Pancreas (tissue), 10 donors: Measurements from ENCODE around the gene LRP1B. TPM values are rescaled to one million over a fixed set of nuclear protein-coding genes. Genes with fewer than 3 reads are reported as not detected.

ENCODE experiments used
- ATAC-seq, 4 donors: fragments of 200-7000 bp; cut with Tn5 transposase; one replicate each; pipeline versions ENCODE4 v1.8.0 to v1.9.1; 2020; ENCODE audit warnings: mild to moderate bottlenecking in 4 of 4, moderate library complexity in 4 of 4
- DNase-seq, 6 donors: peaks; one replicate each; pipeline ENCODE4 v3.0.0-alpha.2; 2020
- FAIRE-seq: peaks from 2 replicates; lab custom pipeline; 2012; peaks lifted over from hg19 to GRCh38; lab: Jason Lieb, UNC
- H3K27ac ChIP-seq, 4 donors: fragments of 200-600 bp; sonication (generic); 1 replicate in 3 of 4; 2 replicates in 1 of 4; pipeline versions ENCODE4 v1.5.0 to v1.8.0; 2020
- H3K27me3 ChIP-seq, 4 donors: fragments of 200-600 bp; one replicate each; pipeline ENCODE4 v1.8.0; 2021
- H3K36me3 ChIP-seq, 3 donors: fragments of 200-600 bp; sonication (generic) in 1 of 3; one replicate each; pipeline versions ENCODE4 v1.5.0 to v1.8.0; 2020 to 2021
- H3K4me1 ChIP-seq, 3 donors: fragments of 200-600 bp; one replicate each; pipeline ENCODE4 v1.8.0; 2021
- H3K4me3 ChIP-seq, 4 donors: fragments of 200-600 bp; sonication (generic) in 2 of 4; one replicate each; pipeline versions ENCODE4 v1.5.0 to v1.8.0; 2020 to 2021
- H3K9me3 ChIP-seq, 4 donors: fragments of 200-600 bp; one replicate each; pipeline ENCODE4 v1.8.0; 2021
- CTCF ChIP-seq, 4 donors: fragments of 200-600 bp; sonication (generic) in 3 of 4; IDR thresholded peaks; one replicate each; pipeline versions ENCODE4 v1.5.0 to v1.8.0; 2021; ENCODE audit warnings: antibody characterized with exemption in 4 of 4
- WGBS, 2 donors: extraction: QIAGEN DNeasy Blood & Tissue Kit; methylation state at CpG; one replicate each; pipeline ENCODE4 v1.1.7; 2013; 5-methylcytosine and 5-hydroxymethylcytosine counted together
- intact Hi-C, 3 donors: fragments of 100-400 bp; cut with DNase I; formaldehyde crosslinking; loops; one replicate each; pipeline versions ENCODE4 v1.11.1 to v1.14.2; 2022
- polyA plus RNA-seq, 2 donors: library from polyadenylated mRNA; stranded (reverse); fragments of 200-250 nt; gene quantifications; one replicate each; pipeline ENCODE4 v1.2.3, GENCODE V29; 2013
- total RNA-seq, 6 donors: library from RNA; stranded (reverse); fragmentation: NEBNext Ultra II Directional in 4 of 6; extraction: Animal tissue kit (Norgen Biotek cat#: 25700) in 4 of 6; gene quantifications; one replicate each; pipeline versions ENCODE4 v1.2.1 to v1.2.4, GENCODE V29; 2021 to 2023
- donor health status: healthy with polysubstance abuse.
- donor health status: DM: no; HTN: no; CAD: no; lungs with moderate emphysema.
- donor health status: DM: no; HTN: no; CAD: no.
- donor health status: control.
- donor health status: control.
- donor health status: Bipolar disorder and iron deficiency.
- donor health status: DM: yes; HTN: yes; CAD: no.
- donor health status: DM: no; HTN: no; CAD: no.
- donor health status: DM: no; HTN: no; CAD: no.
- donor health status: DM: yes; HTN: yes; CAD: no.

Gene LRP1B
- total and polyA plus RNA-seq, 8 donors, result 0.06 to 0.55 (median 0.25) TPM

GRCh38 chr2:140201572-140201971 is 1929.2 kb downstream of the LRP1B start:
- FAIRE-seq (no peak), ATAC-seq (no peak), DNase-seq (no peak)
- Histone ChIP-seq H3K36me3 (no peaks in the 10 kb centered on the region), H3K27ac (no peak overlapping the region), H3K27me3 (no peaks in the 10 kb centered on the region), H3K4me3 (no peak overlapping the region), H3K4me1 (no peaks in the 10 kb centered on the region), H3K9me3 (peaks cover 0 to 5% (median 0%) of the 10 kb centered on the region in 4 donors)
- intact Hi-C loops, result no loop called here
- no peak for TF ChIP-seq CTCF (IDR thresholded peaks at IDR 0.05)
- 51 to 65% methylated on average over 2 of the region's 2 CpGs for WGBS, 2 donors

- Histone ChIP-seq H3K4me1 (no peaks in the 10 kb centered on the region), H3K4me3 (no peak overlapping the region), H3K27me3 (no peaks in the 10 kb centered on the region), H3K27ac (no peak overlapping the region), H3K9me3 (peaks cover 0 to 5% (median 0%) of the 10 kb centered on the region in 4 donors), H3K36me3 (no peaks in the 10 kb centered on the region)
- 46 to 52% methylated on average over 2 of the region's 2 CpGs for WGBS, 2 donors
- ATAC-seq, result no peak
- no peak for FAIRE-seq
- intact Hi-C loops, result no loop called here
- no peak for DNase-seq
- TF ChIP-seq CTCF (IDR thresholded peaks at IDR 0.05), result no peak
Observed at GRCh38 chr2:140200764-140201163, 1930.1 kb downstream of the LRP1B start.

- no peak for ATAC-seq
- H3K36me3 ChIP-seq, result no peaks in the 10 kb centered on the region
- TF ChIP-seq CTCF (IDR thresholded peaks at IDR 0.05), result no peak
- WGBS, 2 donors, result 40 to 49% methylated on average over 1 of the region's 1 CpG
- intact Hi-C loops, result no loop called here
- H3K27me3 ChIP-seq, result no peaks in the 10 kb centered on the region
- H3K4me3 ChIP-seq, result no peak overlapping the region
- peaks cover 0 to 5% (median 0%) of the 10 kb centered on the region in 4 donors for H3K9me3 ChIP-seq
- H3K4me1 ChIP-seq, result no peaks in the 10 kb centered on the region
- no peak for FAIRE-seq
- DNase-seq, result no peak
- H3K27ac ChIP-seq, result no peak overlapping the region
Observed at GRCh38 chr2:140200307-140200706, 1930.5 kb downstream of the LRP1B start.

- Histone ChIP-seq H3K4me1 (no peaks in the 10 kb centered on the region), H3K27me3 (no peaks in the 10 kb centered on the region), H3K9me3 (peaks cover 0 to 5% (median 0%) of the 10 kb centered on the region in 4 donors), H3K27ac (no peak overlapping the region), H3K4me3 (no peak overlapping the region), H3K36me3 (no peaks in the 10 kb centered on the region)
- ATAC-seq (no peak), FAIRE-seq (no peak), DNase-seq (no peak)
- TF ChIP-seq CTCF (IDR thresholded peaks at IDR 0.05), result no peak
- 57 to 75% methylated on average over 1 of the region's 1 CpG for WGBS, 2 donors
- intact Hi-C loops, result no loop called here
Observed at GRCh38 chr2:140199312-140199711, 1931.5 kb downstream of the LRP1B start.

- no peaks in the 10 kb centered on the region for H3K4me1 ChIP-seq
- no peaks in the 10 kb centered on the region for H3K9me3 ChIP-seq
- no peak overlapping the region for H3K4me3 ChIP-seq
- 62 to 76% methylated on average over 4 of the region's 4 CpGs for WGBS, 2 donors
- H3K27me3 ChIP-seq, result no peaks in the 10 kb centered on the region
- intact Hi-C loops, result no loop called here
- no peak for TF ChIP-seq CTCF (IDR thresholded peaks at IDR 0.05)
- DNase-seq, result no peak
- H3K36me3 ChIP-seq, result no peaks in the 10 kb centered on the region
- ATAC-seq, result no peak
- FAIRE-seq, result no peak
- H3K27ac ChIP-seq, result no peak overlapping the region
Observed at GRCh38 chr2:140187086-140187485, 1943.7 kb downstream of the LRP1B start.
